HepG2 (cell line): ENCODE measurements around the gene MAPK9. TPM values are rescaled to one million over a fixed set of nuclear protein-coding genes. Genes with fewer than 3 reads are reported as not detected.

Experiments
- BHLHE40 ChIP-seq: IDR thresholded peaks from 2 replicates; pipeline ENCODE4 v1.6.1; 2011; ENCODE audit warnings: low read length, improper control_type of control experiment
- HNRNPK ChIP-seq: fragments of 200-400 bp; formaldehyde crosslinking; IDR thresholded peaks from 2 replicates; pipeline ENCODE4 v1.6.1; 2018; ENCODE audit warnings: low read length, low read depth, moderate library complexity, mild to moderate bottlenecking; ENCODE audit not compliant: poor library complexity, severe bottlenecking
- RFX5 ChIP-seq: IDR thresholded peaks from 2 replicates; pipeline ENCODE4 v1.6.1; 2011; ENCODE audit warnings: low read depth, low read length, improper control_type of control experiment
- SP1 ChIP-seq, 2 experiments: fragments of 450-650 bp in 1 of 2; sonication (generic) in 1 of 2; formaldehyde crosslinking in 1 of 2; IDR thresholded peaks; 2 replicates each; pipeline versions ENCODE4 v1.4.0 to v1.6.1; 2016 to 2020; ENCODE audit warnings: missing genetic modification reagents in 1 of 2
- TARDBP ChIP-seq: sonication (generic); formaldehyde crosslinking; IDR thresholded peaks from 2 replicates; pipeline ENCODE4 v1.8.0; 2022; ENCODE audit warnings: mild to moderate bottlenecking, missing genetic modification reagents
- TBX2 ChIP-seq: sonication (generic); formaldehyde crosslinking; IDR thresholded peaks from 2 replicates; pipeline ENCODE4 v1.5.0; 2020; ENCODE audit warnings: missing genetic modification reagents, mild to moderate bottlenecking, borderline replicate concordance
- TBX3 ChIP-seq: fragments of 450-650 bp; IDR thresholded peaks from 2 replicates; pipeline ENCODE4 v1.6.1; 2017; ENCODE audit warnings: antibody characterized with exemption, mild to moderate bottlenecking, inconsistent platforms, borderline replicate concordance
- ZBTB42 ChIP-seq: sonication (generic); formaldehyde crosslinking; IDR thresholded peaks from 2 replicates; pipeline ENCODE4 v1.5.0; 2020; ENCODE audit warnings: mild to moderate bottlenecking, missing genetic modification reagents
- ZNF326 ChIP-seq: sonication (generic); formaldehyde crosslinking; IDR thresholded peaks from 2 replicates; pipeline ENCODE4 v1.4.0; 2020; ENCODE audit warnings: missing genetic modification reagents, borderline replicate concordance
- ZNF329 ChIP-seq: sonication (generic); formaldehyde crosslinking; IDR thresholded peaks from 2 replicates; pipeline ENCODE4 v1.9.0; 2021; ENCODE audit warnings: low read depth, mild to moderate bottlenecking, missing genetic modification reagents
- ZNF570 ChIP-seq: sonication (generic); formaldehyde crosslinking; IDR thresholded peaks from 2 replicates; pipeline ENCODE4 v1.4.0; 2020; ENCODE audit warnings: mild to moderate bottlenecking, missing genetic modification reagents, borderline replicate concordance
- ZNF615 ChIP-seq: sonication (generic); formaldehyde crosslinking; IDR thresholded peaks from 2 replicates; pipeline ENCODE4 v1.5.0; 2020; ENCODE audit warnings: mild to moderate bottlenecking, missing genetic modification reagents, borderline replicate concordance
- ZNF678 ChIP-seq: sonication (generic); formaldehyde crosslinking; IDR thresholded peaks from 2 replicates; pipeline ENCODE4 v1.4.0; 2020; ENCODE audit warnings: mild to moderate bottlenecking, missing genetic modification reagents
- polyA plus RNA-seq, 8 experiments: library from polyadenylated mRNA; depleted of rRNA in 3 of 8; stranded (reverse) in 7 of 8; unstranded in 1 of 8; fragments of >200 nt; fragmentation: Illumina TruSeq in 4 of 8; extraction: Trizol in 4 of 8; gene quantifications; 2 replicates each; pipeline versions ENCODE4 v1.2.1 to v1.2.3, GENCODE V29; 2011 to 2016; ENCODE audit warnings: low read depth in 4 of 8, missing spikeins in 1 of 8, mixed read lengths in 1 of 8; ENCODE audit not compliant: insufficient read depth in 1 of 8
- total RNA-seq, 5 experiments: library from RNA; depleted of rRNA; stranded (reverse); fragments of >200 nt; fragmentation: Illumina TruSeq; extraction: Trizol; gene quantifications; 2 replicates each; pipeline ENCODE4 v1.2.3, GENCODE V29; 2016; ENCODE audit warnings: low read depth in 1 of 5
- TF ChIP-seq, protein P1 (sequence below): sonication (generic); formaldehyde crosslinking; IDR thresholded peaks from 2 replicates; pipeline ENCODE4 v1.8.1; 2022; ENCODE audit warnings: mild to moderate bottlenecking, missing genetic modification reagents
- TF ChIP-seq, protein P2 (sequence below): sonication (generic); formaldehyde crosslinking; IDR thresholded peaks from 2 replicates; pipeline ENCODE4 v1.5.0; 2020; ENCODE audit warnings: missing genetic modification reagents
- TF ChIP-seq, protein P3 (sequence below): sonication (generic); formaldehyde crosslinking; conservative IDR thresholded peaks from 2 replicates; pipeline ENCODE4 v1.8.0; 2022; ENCODE audit warnings: mild to moderate bottlenecking, moderate library complexity, missing genetic modification reagents
- TF ChIP-seq, protein P4 (sequence below): sonication (generic); formaldehyde crosslinking; IDR thresholded peaks from 2 replicates; pipeline ENCODE4 v1.9.0; 2021; ENCODE audit warnings: missing genetic modification reagents, borderline replicate concordance
- TF ChIP-seq, protein P5 (sequence below): sonication (generic); formaldehyde crosslinking; IDR thresholded peaks from 2 replicates; pipeline ENCODE4 v1.8.0; 2022; ENCODE audit warnings: missing genetic modification reagents, mild to moderate bottlenecking, borderline replicate concordance
- TF ChIP-seq, protein P6 (sequence below): sonication (generic); formaldehyde crosslinking; IDR thresholded peaks from 2 replicates; pipeline ENCODE4 v1.8.0; 2022; ENCODE audit warnings: mild to moderate bottlenecking, missing genetic modification reagents, moderate library complexity

MAPK9 gene
- total and polyA plus RNA-seq, 2 of the 13 experiments (the other 11 are each of a cell fraction or from before 2014, with no cell fraction given): 30.1 to 56.1 TPM

DNA sequence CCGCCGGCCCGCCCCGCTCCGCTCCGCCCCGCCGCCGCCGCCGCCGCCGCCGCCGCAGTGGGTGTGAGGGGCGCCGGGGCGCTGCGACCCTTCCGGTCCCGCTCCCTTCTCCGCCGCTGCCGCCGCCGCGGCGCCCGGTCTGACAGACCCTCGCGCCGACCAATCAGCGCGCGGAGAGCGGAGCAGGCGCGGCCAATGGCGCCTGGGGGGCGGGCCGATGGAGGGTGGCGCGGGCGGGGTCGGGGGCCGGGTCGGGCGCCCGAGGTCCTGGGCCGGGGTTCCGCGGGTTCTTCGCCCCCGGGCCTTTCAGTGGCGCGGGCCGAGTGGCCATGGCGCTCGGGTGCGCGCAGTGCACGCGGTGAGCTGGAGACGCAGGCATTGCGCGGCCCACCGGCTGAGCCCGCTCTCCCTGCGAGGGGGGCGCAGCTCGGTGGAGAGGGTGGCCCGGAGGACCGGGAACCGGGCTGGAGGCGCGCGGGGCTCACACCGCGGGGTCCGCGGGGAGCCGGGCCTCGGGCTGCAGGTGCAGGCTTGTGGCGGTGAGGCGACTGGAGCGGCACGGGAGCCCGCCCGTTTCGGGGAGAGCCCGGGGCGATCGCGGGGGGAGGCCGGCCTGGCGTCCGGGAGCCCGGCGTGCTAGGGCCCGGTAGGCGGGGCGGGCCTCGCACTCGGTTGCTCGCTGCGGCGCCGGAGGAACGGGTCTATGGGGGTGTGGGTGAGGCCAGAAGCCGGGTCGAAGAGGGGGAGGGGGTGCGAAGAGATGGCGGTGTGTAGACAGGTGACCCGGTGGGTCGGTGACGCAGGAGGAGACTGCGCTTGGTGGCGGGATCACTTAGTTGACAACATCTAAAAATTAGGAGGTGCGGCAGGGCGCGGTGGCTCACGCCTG lies at the start of gene MAPK9 (continued):
- TF ChIP-seq, protein P1, sequence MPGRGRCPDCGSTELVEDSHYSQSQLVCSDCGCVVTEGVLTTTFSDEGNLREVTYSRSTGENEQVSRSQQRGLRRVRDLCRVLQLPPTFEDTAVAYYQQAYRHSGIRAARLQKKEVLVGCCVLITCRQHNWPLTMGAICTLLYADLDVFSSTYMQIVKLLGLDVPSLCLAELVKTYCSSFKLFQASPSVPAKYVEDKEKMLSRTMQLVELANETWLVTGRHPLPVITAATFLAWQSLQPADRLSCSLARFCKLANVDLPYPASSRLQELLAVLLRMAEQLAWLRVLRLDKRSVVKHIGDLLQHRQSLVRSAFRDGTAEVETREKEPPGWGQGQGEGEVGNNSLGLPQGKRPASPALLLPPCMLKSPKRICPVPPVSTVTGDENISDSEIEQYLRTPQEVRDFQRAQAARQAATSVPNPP: 0 out of 2 replicates have a peak, but pooled peaks have one; percentile 22
- TF ChIP-seq TARDBP (CRISPR knock-in tag) (peak; percentile 39; the same call in 1 of the 2 replicates), ZNF326 (CRISPR knock-in tag) (no peak), ZNF615 (no peak), ZNF329 (CRISPR knock-in tag) (peak; percentile 71; the same call in 1 of the 2 replicates), BHLHE40 (no peak), ZBTB42 (no peak; the same call in 1 of the 2 replicates), SP1 (IDR thresholded peaks at IDR 0.05) (no peak), SP1 (CRISPR knock-in tag; IDR thresholded peaks at IDR 0.05) (0 out of 2 replicates have a peak, but pooled peaks have one; percentile 7), ZNF678 (no peak), RFX5 (no peak), HNRNPK (peak; percentile 74), ZNF570 (no peak), TBX2 (peak; percentile 44; the same call in 1 of the 2 replicates), TBX3 (no peak)
- TF ChIP-seq, protein P2, sequence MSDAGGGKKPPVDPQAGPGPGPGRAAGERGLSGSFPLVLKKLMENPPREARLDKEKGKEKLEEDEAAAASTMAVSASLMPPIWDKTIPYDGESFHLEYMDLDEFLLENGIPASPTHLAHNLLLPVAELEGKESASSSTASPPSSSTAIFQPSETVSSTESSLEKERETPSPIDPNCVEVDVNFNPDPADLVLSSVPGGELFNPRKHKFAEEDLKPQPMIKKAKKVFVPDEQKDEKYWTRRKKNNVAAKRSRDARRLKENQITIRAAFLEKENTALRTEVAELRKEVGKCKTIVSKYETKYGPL (CRISPR knock-in tag): no peak
- TF ChIP-seq, protein P3, sequence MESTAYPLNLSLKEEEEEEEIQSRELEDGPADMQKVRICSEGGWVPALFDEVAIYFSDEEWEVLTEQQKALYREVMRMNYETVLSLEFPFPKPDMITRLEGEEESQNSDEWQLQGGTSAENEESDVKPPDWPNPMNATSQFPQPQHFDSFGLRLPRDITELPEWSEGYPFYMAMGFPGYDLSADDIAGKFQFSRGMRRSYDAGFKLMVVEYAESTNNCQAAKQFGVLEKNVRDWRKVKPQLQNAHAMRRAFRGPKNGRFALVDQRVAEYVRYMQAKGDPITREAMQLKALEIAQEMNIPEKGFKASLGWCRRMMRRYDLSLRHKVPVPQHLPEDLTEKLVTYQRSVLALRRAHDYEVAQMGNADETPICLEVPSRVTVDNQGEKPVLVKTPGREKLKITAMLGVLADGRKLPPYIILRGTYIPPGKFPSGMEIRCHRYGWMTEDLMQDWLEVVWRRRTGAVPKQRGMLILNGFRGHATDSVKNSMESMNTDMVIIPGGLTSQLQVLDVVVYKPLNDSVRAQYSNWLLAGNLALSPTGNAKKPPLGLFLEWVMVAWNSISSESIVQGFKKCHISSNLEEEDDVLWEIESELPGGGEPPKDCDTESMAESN (CRISPR knock-in tag): peak; percentile 41; the same call in 1 of the 2 replicates
- TF ChIP-seq, protein P4, sequence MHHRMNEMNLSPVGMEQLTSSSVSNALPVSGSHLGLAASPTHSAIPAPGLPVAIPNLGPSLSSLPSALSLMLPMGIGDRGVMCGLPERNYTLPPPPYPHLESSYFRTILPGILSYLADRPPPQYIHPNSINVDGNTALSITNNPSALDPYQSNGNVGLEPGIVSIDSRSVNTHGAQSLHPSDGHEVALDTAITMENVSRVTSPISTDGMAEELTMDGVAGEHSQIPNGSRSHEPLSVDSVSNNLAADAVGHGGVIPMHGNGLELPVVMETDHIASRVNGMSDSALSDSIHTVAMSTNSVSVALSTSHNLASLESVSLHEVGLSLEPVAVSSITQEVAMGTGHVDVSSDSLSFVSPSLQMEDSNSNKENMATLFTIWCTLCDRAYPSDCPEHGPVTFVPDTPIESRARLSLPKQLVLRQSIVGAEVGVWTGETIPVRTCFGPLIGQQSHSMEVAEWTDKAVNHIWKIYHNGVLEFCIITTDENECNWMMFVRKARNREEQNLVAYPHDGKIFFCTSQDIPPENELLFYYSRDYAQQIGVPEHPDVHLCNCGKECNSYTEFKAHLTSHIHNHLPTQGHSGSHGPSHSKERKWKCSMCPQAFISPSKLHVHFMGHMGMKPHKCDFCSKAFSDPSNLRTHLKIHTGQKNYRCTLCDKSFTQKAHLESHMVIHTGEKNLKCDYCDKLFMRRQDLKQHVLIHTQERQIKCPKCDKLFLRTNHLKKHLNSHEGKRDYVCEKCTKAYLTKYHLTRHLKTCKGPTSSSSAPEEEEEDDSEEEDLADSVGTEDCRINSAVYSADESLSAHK (CRISPR knock-in tag): no peak
- TF ChIP-seq, protein P5, sequence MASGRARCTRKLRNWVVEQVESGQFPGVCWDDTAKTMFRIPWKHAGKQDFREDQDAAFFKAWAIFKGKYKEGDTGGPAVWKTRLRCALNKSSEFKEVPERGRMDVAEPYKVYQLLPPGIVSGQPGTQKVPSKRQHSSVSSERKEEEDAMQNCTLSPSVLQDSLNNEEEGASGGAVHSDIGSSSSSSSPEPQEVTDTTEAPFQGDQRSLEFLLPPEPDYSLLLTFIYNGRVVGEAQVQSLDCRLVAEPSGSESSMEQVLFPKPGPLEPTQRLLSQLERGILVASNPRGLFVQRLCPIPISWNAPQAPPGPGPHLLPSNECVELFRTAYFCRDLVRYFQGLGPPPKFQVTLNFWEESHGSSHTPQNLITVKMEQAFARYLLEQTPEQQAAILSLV (CRISPR knock-in tag): no peak
- TF ChIP-seq, protein P6, sequence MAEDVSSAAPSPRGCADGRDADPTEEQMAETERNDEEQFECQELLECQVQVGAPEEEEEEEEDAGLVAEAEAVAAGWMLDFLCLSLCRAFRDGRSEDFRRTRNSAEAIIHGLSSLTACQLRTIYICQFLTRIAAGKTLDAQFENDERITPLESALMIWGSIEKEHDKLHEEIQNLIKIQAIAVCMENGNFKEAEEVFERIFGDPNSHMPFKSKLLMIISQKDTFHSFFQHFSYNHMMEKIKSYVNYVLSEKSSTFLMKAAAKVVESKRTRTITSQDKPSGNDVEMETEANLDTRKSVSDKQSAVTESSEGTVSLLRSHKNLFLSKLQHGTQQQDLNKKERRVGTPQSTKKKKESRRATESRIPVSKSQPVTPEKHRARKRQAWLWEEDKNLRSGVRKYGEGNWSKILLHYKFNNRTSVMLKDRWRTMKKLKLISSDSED (CRISPR knock-in tag): no peak
